A673 (cell line): ENCODE results near the gene RIBC1.

Source experiments
- CTCF ChIP-seq: fragments of 300-800, 200-600 bp; sonication (generic); conservative IDR thresholded peaks from 2 replicates; pipeline ENCODE4 v1.5.1; 2017; ENCODE audit warnings: low read depth, mild to moderate bottlenecking, antibody characterized with exemption, low read length, moderate library complexity, mixed read lengths
- EZH2 ChIP-seq: fragments of 200-600 bp; sonication (generic); IDR thresholded peaks from 2 replicates; pipeline ENCODE4 v1.6.1; 2017; ENCODE audit warnings: borderline replicate concordance, low read depth, mild to moderate bottlenecking, mixed read lengths, antibody characterized with exemption, low read length; ENCODE audit not compliant: poor library complexity, severe bottlenecking

GRCh38 chrX:53447441-53447840 is 24.8 kb downstream of the RIBC1 start:
- TF ChIP-seq CTCF: no peak
- no peak for TF ChIP-seq EZH2
